Suppressor macrophage treated with lipopolysaccharide for 4 hours (primary cell): ENCODE measurements around the gene SLC35F3.
"Not testable (repeated sequence)": the region's sequence is repeated elsewhere in the genome, so short reads cannot be mapped to it uniquely, and the experiment has no call there.

Experiments used
- DNase-seq: peaks from one replicate; pipeline ENCODE4 v3.0.0-alpha.2; 2020

The SLC35F3 gene

GRCh38 chr1:233904633-233905415, at the start of gene SLC35F3:
Gene SLC35F3, plus strand, starts transcription at chr1:233904676.
- DNase-seq: no peak

DNA sequence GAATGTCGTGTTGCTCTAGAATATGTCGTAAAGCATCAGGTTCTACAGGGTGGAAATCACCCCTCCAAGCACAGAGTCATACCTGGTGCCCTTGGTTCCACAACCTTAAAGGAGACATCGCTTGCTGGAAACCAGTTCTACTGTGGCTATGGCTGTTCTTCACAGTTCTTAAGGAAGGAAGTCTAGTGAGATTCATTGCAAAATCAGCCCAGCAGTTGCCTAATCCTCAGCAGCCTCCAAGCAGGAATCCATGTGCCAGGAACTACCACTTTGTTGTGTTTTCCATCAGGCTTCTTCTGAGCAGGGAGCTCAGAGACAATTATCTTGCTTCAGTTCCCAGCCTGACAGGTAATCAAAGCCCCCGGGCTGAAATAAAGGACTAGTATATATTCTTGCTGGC, 45.0 kb upstream of the SLC35F3 start:
- no peak for DNase-seq

GRCh38 chr1:233863901-233864545, 40.5 kb upstream of the SLC35F3 start:
- DNase-seq: no peak

DNA sequence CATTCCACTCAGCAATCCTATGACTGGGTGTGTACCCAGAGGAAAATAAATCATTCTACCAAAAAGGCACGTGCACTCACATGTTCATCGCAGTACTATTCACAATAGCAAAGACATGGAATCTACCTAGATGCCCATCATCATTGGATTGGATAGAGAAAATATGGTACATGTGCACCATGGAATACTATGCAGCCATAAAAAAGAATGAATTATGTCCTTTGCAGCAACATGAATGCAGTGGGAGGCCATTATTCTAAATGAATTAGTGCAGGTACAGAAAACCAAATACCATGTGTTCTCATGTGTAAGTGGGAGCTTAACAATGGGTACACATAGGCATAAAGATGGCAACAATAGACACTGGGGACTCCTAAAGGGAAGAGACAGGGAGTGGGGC, 39.9 kb upstream of the SLC35F3 start:
- no peak for DNase-seq

DNA sequence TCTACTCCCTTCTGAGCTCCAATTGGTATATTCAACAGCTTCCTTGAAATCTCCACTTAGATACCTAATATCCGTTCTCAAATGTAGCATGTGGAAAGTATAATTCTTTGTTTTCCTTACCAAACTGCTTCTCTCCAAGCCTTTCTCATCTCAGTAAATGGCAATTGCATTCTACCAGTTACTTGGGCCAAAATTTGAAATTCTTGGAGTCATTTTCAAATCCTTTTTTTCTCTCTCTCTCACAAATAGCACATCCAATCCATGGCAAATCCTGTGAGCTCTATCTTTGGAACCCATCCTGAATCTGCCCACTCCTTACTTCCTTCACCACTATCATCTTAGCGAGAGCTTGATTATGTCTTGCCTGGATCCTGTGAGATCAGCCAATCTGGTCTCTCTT, 39.3 kb upstream of the SLC35F3 start:
- no peak for DNase-seq

GRCh38 chr1:233865902-233866301, 38.6 kb upstream of the SLC35F3 start:
- DNase-seq: no peak

DNA sequence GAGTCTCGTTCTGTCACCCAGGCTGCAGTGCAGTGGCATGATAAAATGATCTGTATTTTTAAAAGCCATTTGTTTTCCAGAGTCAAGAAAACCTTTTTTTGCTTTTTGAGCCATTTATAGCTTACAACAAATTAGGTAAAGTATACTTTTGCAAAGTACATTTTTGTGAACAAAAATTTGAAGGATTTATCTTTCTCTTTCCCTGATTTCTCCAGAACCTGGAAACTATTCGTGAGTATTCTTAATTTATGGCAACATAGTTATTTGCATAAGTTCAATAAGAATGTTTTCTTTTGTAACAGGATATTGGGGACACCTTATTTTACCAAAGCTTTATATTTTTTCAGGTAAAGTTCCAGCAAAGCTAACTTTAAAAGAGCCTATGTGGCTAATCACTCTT, 37.4 kb upstream of the SLC35F3 start:
- DNase-seq: no peak

- DNase-seq: peak; percentile 15
Measured at GRCh38 chr1:233868461-233868860, 36.0 kb upstream of the SLC35F3 start.

DNA sequence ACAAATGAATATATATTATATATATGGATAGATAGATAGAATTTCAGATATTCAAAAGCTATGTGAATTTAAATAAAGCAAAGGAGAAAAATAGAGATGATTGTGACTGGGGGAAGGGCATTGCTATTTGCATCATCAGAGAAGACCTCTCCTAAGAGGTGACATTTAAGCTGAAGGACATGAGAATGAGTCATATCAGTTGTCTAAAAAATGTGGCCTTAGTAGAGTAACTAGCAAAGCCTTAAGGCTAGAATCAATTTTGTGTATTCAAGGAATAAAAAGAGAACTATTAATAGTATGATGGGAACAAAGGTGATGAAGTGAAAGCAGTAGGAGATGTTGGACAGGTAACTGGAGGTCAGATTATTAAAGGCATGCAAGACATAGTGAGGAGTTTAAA, 34.8 kb upstream of the SLC35F3 start:
- DNase-seq: no peak

- DNase-seq: no peak
Measured at GRCh38 chr1:233873666-233874065, 30.8 kb upstream of the SLC35F3 start.

DNA sequence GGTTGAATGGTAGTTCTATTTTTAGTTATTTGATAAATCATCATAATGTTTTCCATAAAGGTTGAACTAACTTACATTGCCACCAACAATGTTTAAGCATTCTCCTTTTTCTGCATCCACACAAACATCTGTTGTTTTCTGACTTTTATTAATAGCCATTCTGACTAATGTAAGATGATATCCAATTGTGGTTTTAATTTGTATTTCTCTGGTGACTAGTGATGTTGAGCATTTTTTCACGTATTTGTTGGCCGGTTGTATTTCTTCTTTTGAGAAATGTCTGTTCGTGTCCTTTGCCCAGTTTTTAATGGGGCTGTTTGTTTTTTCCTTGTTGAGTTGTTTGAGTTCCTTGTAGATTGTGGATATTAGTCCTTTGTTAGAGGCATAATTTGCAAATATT, 24.6 kb upstream of the SLC35F3 start:
- no peak for DNase-seq

DNA sequence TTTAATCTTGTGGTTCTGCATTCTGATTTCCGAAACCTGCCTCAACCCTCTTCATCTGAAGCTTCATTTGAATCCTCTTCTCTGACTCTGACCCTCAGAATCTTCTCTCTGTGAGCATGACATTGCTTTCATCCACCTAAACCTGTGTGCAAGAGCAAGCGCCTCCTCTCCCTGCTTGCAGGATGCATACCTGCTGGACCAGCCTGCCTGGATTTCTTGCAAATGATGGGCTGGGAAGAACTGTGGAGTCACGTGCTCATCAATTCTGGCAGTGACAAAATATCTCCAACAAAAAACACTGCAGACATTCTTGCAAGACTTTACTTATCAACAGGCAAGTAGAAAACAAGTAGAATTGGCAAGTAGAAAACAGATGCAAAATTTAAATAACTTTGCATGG, 20.8 kb upstream of the SLC35F3 start:
- no peak for DNase-seq

DNA sequence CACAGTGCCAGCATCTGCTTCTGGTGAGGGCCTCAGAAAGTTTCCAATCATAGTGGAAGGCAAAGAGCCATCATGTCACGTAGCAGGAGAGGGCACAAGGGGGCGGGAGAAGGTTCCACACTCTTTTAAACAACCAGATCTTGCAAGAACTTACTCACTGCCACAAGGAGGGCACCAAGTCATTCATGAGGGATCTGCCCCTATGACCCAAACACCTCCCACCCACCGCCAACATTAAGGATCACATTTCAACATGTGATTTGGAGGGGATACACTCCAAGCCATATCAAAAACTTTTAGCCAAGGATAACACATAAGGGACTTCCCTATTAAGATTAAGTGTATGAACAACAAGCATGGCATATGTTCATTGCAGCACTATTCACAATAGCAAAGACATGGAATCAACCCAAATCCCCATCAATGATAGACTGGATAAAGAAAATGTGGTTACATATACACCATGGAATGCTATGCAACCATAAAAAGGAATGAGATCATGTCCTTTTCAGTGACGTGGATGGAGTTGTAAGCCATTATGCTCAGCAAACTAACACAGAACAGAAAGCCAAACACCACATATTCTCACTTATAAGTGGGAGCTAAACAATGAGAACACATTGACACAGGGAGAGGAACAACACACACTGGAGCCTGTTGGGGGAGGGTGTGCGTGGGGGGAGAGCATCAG, 19.9 kb upstream of the SLC35F3 start:
- DNase-seq: no peak

- DNase-seq: no peak
Measured at GRCh38 chr1:233885196-233885920, 19.1 kb upstream of the SLC35F3 start.

DNA sequence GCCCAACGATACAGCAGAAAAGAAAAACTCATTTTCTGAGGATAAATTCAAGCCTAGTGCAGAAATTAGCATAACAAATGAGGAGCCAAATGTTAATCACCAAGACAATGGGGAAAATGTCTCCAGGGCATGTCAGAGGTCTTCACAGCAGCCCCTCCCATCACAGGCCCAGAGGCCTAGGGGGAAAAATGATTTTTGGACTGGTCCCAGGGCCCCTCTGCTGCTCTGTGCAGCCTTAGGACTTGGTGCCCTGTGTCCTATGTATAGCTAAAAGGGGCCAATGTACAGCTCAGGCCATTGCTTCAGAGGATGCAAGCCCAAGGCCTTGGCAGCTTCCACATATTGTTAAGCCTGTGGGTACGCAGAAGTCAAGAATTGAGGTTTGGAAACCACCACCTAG, 13.3 kb upstream of the SLC35F3 start:
- DNase-seq: not testable (repeated sequence)

DNA sequence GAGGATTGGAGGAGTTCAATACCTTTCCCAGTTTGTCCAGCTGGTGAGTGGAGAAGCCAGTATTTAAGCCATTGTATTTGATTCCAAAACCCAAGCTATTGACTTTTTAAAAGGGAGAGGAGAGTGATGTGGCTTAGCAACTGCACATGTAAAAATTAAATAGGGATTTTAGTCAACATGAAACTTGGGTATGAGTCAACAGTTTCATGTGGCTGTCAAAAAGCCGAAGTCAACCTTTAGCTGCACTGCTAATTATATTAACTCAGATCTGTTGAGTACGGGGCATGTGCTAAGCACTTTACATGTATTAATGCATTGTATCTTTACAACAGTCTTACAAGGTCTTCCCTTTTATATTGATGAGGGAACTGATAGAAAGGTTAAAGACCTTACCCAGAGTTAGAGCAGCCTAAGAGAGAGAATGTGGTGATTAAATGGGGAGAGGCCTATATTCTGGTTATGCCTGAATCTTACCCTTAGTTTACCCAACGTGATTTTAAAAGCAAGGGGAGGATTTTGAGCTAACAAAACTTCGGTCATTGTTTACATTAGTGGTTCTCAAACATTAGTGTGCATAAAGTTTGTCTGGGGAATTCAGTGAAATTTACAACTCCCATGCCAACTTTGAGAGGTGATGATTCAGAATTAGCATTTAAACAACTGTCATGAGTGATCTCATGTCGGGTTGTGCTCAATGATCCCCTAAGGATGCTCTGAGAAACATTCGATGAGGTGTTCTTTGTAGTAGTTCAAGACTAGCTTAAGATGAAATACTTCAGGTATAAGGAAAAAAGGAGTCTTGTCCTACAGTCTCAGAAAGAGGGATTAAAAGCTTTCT, 6.9 kb upstream of the SLC35F3 start:
- no peak for DNase-seq

GRCh38 chr1:233901495-233901894, 3.0 kb upstream of the SLC35F3 start:
- DNase-seq: no peak

GRCh38 chr1:233905416-233906051, 1.1 kb downstream of the SLC35F3 start:
- no peak for DNase-seq

DNA sequence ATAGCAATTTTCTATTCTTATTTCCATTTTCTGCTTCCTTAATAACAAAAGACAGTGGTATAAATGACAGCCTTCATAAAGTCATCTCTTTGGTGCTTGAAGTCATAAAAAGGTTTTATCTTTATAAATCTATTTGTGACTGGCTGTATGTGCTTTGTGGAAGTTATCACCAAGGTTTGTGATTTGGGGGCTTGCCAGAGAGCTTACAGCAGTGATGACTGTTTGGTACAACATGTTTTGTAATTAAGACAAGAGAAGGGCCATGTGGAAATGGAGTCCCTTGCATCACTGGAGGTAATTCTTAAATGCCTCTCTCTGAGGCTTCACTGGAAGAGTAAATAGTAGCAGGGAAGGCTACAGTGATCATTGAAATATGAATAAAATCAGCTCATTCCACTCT, 2.7 kb downstream of the SLC35F3 start:
- no peak for DNase-seq

GRCh38 chr1:233908092-233908491, 3.6 kb downstream of the SLC35F3 start:
- DNase-seq: no peak

DNA sequence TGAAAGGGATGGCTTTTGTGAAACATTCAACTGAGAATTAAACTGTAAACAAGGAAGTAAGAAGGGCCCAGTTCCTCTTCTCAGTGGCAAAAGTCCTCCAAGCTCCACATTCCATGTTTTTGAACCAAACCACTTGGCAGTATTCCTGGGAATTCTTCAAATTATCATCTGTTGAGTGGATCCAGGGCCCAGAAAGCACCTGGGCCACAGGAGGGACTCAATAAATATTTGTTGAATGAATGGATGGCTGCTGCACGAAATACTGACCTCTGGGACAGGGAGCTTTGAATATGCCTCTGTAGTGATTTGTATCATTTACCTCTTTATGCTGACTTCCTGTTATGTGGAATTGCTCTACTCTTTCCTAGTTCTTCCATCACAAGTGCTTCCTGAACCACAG, 4.7 kb downstream of the SLC35F3 start:
- DNase-seq: no peak

- DNase-seq: no peak
Measured at GRCh38 chr1:233912447-233912846, 8.0 kb downstream of the SLC35F3 start.
